ENCODE data around the gene LRCH2. TPM values are rescaled to one million over a fixed set of nuclear protein-coding genes. Genes with fewer than 3 reads are reported as not detected.

Gene LRCH2
- total RNA-seq, 2 experiments from 2014 or later = not detected

- no peak for DNase-seq
- ChIA-PET CTCF (no interaction called here), POLR2A (no interaction called here)
- H3K27ac Mint-ChIP-seq = no peak overlapping the region
- H3K9me3 Mint-ChIP-seq = no peaks in the 10 kb centered on the region
- no peaks in the 10 kb centered on the region for H3K4me1 Mint-ChIP-seq
- no peaks in the 10 kb centered on the region for H3K36me3 Mint-ChIP-seq (ENCODE audit: low read depth)
- no peaks in the 10 kb centered on the region for H3K27me3 Mint-ChIP-seq
- no peak overlapping the region for H3K4me3 Mint-ChIP-seq
Measured at GRCh38 chrX:115089419-115089818, 144.5 kb downstream of the LRCH2 start.

GRCh38 chrX:115068896-115069295 lies 165.0 kb downstream of the LRCH2 start:
- Mint-ChIP-seq H3K4me3 (no peak overlapping the region), H3K27me3 (no peaks in the 10 kb centered on the region), H3K4me1 (no peaks in the 10 kb centered on the region), H3K27ac (no peak overlapping the region), H3K36me3 (ENCODE audit: low read depth) (no peaks in the 10 kb centered on the region), H3K9me3 (peaks cover 7% of the 10 kb centered on the region)
- no peak for DNase-seq
- POLR2A ChIA-PET = no interaction called here
- CTCF ChIA-PET = no interaction called here

- Mint-ChIP-seq H3K36me3 (ENCODE audit: low read depth) (no peaks in the 10 kb centered on the region), H3K27ac (no peak overlapping the region), H3K27me3 (no peaks in the 10 kb centered on the region), H3K4me1 (no peaks in the 10 kb centered on the region), H3K9me3 (peaks cover 7% of the 10 kb centered on the region), H3K4me3 (no peak overlapping the region)
- POLR2A ChIA-PET = no interaction called here
- no peak for DNase-seq
- CTCF ChIA-PET = no interaction called here
Measured at GRCh38 chrX:115067812-115068211, 166.1 kb downstream of the LRCH2 start.

- ChIA-PET CTCF (no interaction called here), POLR2A (no interaction called here)
- H3K27ac Mint-ChIP-seq = no peak overlapping the region
- no peaks in the 10 kb centered on the region for H3K36me3 Mint-ChIP-seq (ENCODE audit: low read depth)
- H3K4me3 Mint-ChIP-seq = no peak overlapping the region
- no peak for DNase-seq
- H3K27me3 Mint-ChIP-seq = no peaks in the 10 kb centered on the region
- peaks cover under 1% of the 10 kb centered on the region for H3K9me3 Mint-ChIP-seq
- H3K4me1 Mint-ChIP-seq = no peaks in the 10 kb centered on the region
Measured at GRCh38 chrX:115065304-115065703, 168.6 kb downstream of the LRCH2 start.

Other genes with a start within 250 kb of the LRCH2 start
- not detected for gene IL13RA2, start 216.5 kb downstream of the LRCH2 start, total RNA-seq
- not detected for gene RBMXL3, start 44.7 kb downstream of the LRCH2 start, total RNA-seq
- not detected for gene LUZP4, start 55.6 kb upstream of the LRCH2 start, total RNA-seq